ENCODE data around the gene PRR35. TPM values are rescaled to one million over a fixed set of nuclear protein-coding genes. Genes with fewer than 3 reads are reported as not detected.

Gene PRR35
- total RNA-seq, 6 donors from 2014 or later: not detected

DNA sequence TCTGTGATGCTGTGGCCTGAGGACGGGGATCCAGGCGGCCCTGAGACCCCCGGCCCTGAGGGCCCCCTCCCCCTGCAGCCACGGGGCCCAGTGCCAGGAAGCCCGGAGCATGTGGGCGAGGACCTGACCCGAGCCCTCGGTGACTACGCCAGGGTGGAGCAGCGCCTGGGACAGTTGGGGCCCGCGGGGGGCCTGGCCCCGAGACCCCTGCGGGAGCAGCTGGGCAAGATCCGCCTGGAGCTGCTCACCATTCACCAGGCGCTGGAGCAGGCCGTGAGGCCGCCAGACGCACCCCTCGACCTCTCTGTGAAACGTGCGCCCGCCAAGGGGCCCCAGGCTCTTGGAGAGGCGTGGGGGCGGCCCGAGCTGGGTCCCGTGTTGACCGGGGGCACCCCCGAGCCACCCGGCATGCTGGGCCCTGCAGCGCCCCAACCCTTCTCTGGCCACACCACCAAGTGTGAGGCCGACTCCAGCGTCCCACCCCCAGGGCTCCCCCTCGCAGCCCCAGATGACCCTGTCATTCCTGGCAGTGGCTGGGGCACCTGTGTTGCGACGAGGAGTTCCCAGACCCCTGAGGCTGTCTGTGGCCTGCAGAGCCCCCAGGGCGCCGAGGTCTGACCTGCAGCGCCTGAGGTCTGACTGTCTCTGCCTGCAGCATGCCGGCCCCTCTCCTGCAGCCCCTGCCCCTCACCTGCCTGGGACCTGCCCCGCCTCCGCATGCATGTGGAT lies 4.7 kb downstream of the PRR35 start:
- Histone ChIP-seq H3K4me1 (peaks cover 24 to 57% (median 36%) of the 10 kb centered on the region in 4 donors), H3K36me3 (no peaks in the 10 kb centered on the region), H3K4me3 (no peak overlapping the region), H3K9me3 (no peaks in the 10 kb centered on the region), H3K27me3 (peaks cover 0 to 17% (median 9%) of the 10 kb centered on the region in 4 donors), H3K27ac (no peak overlapping the region)
- no peak for ATAC-seq (ENCODE audit: low FRiP score in 2 of 2)
- DNase-seq: no peak
- TF ChIP-seq POLR2AphosphoS5 (IDR thresholded peaks at IDR 0.05) (no peak), EP300 (IDR thresholded peaks at IDR 0.05) (no peak), POLR2A (IDR thresholded peaks at IDR 0.05) (no peak)
- 76 to 93% methylated on average over 13 to 19 of the region's 42 CpGs for WGBS, 2 donors

DNA sequence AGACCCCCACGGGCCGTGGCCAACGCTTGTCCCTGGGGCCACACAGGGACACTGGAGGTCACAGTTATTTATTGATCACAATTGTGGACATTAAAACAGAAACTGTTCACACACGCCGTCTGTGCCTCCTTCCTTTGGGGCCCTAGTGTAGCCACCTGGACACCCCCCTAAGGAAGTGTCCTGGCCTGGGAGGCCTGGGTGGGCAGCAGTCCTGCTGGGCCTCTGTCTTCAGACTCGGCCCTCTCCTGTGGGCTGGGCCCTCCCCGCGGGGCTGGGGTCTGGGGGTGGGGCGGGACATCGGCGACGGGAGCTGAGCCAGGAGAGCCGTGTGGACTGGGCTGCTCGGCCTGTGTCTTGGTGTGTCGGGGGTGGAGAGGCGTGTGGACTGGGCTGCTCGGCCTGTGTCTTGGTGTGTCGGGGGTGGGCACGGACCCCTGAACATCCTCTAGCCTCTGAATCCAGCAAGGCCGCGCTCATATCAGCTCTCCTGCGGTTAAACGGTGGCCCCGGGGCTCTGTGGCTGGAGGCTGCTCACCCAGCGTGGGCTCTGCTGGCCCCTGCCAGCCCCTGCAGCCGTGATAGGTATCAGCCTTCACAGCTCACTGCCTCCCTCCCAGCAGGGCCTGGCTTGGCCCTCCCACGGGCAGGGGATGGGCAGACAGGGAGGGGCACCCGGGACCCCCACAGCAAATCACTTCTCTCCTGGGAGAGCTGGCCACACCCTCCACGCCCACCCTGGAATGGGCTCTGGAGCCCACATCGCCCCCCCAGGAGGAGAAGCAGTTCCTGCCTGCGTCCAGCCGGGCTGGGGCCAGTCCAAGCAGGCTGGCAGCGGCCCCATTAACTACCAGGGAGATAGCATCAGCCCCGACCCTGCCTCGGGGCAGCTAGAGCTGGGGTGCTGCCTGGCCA lies 5.5 kb downstream of the PRR35 start:
- peaks cover 27 to 54% (median 36%) of the 10 kb centered on the region in 4 donors for H3K4me1 ChIP-seq
- no peak for DNase-seq
- peaks cover 0 to 10% (median 5%) of the 10 kb centered on the region in 4 donors for H3K27me3 ChIP-seq
- H3K36me3 ChIP-seq: no peaks in the 10 kb centered on the region
- H3K9me3 ChIP-seq: no peaks in the 10 kb centered on the region
- 63 to 67% methylated on average over 4 to 35 of the region's 35 CpGs for WGBS, 2 donors
- no peak overlapping the region for H3K4me3 ChIP-seq
- TF ChIP-seq POLR2AphosphoS5 (IDR thresholded peaks at IDR 0.05): no peak
- no peak for TF ChIP-seq POLR2A (IDR thresholded peaks at IDR 0.05)
- no peak for TF ChIP-seq CTCF (IDR thresholded peaks at IDR 0.05)
- TF ChIP-seq EP300 (IDR thresholded peaks at IDR 0.05): no peak
- H3K27ac ChIP-seq: peak overlapping the region in 1 of 4 donors; percentile 69
- no peak for ATAC-seq (ENCODE audit: low FRiP score in 2 of 2)

- DNase-seq: peak; percentile 51 to 81
- peak in 1 of 2 donors; percentile 59 for ATAC-seq (ENCODE audit: low FRiP score in 2 of 2)
- no peaks in the 10 kb centered on the region for H3K36me3 ChIP-seq
- WGBS, 2 donors: 10 to 43% methylated on average over 4 to 23 of the region's 26 CpGs
- peak within 1 kb of the TSS in 3 of 4 donors; percentile 63 to 69 (median 67) for H3K27ac ChIP-seq
- H3K4me3 ChIP-seq: peak within 1 kb of the TSS in 3 of 4 donors; percentile 24 to 45 (median 44)
- H3K27me3 ChIP-seq: no peaks in the 10 kb centered on the region
- H3K9me3 ChIP-seq: no peaks in the 10 kb centered on the region
- TF ChIP-seq CTCF (IDR thresholded peaks at IDR 0.05): no peak
- TF ChIP-seq POLR2A (IDR thresholded peaks at IDR 0.05): peak in 1 of 4 donors; percentile 31
- TF ChIP-seq POLR2AphosphoS5 (IDR thresholded peaks at IDR 0.05): no peak
- no peak for TF ChIP-seq EP300 (IDR thresholded peaks at IDR 0.05)
- H3K4me1 ChIP-seq: peaks cover 32 to 56% (median 37%) of the 10 kb centered on the region in 4 donors
Measured at GRCh38 chr16:566475-567372, 6.5 kb downstream of the PRR35 start, which contains the start of gene NHLRC4. TSS of gene NHLRC4 (plus strand) at chr16:567005. CDS start at chr16:568048, 1,043 bp downstream.

DNA sequence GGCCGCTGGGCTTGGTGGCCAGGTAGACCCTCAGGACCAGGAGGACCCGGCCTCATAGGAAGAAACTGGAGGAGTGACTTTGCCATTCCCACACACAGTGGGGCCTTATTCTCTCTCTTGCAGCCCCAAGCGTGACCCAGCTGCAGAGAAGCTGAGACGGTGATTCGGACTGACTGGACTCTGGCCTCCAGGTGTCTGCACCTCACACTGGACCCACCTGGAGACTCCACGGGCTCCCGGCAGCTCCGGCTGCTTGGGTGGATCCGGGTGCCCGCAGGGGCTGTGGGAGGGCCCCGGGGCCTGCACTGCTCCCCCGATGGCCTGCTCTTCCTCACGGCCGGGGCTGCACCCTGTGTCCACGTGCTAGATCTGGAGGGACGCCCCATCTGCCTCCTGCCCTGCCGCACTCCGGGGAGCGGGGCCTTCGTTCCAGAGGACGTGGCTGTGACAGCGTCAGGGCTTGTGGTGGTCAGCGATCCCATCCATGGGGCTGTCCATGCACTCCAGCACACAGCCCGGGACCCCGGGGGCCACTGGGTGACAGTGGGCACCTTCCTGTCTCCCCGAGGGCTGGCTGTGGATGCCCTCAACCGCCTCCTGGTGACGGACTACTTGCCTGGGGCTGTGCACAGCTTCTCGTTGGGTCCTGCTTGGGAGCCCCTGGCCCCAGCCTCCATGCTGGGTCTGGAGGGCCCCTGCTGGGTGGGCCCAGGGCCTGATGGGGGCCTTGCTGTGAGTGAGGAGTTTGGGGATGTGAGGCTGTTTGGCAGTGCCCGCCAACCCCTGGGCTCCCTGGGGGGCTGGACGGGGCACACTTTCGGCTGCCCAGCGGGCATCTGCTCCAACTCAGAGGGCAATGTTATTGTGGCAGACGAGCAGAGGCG lies 7.4 kb downstream of the PRR35 start:
- Histone ChIP-seq H3K4me3 (peak overlapping the region in 3 of 4 donors; percentile 24 to 45 (median 44)), H3K27ac (peak overlapping the region in 2 of 4 donors; percentile 63 to 67), H3K9me3 (no peaks in the 10 kb centered on the region), H3K36me3 (no peaks in the 10 kb centered on the region), H3K27me3 (no peaks in the 10 kb centered on the region), H3K4me1 (peaks cover 32 to 60% (median 37%) of the 10 kb centered on the region in 4 donors)
- peak in 1 of 2 donors; percentile 79 for DNase-seq
- 94 to 95% methylated on average over 13 to 22 of the region's 35 CpGs for WGBS, 2 donors
- ATAC-seq (ENCODE audit: low FRiP score in 2 of 2): no peak
- TF ChIP-seq POLR2A (IDR thresholded peaks at IDR 0.05) (no peak), CTCF (IDR thresholded peaks at IDR 0.05) (no peak), POLR2AphosphoS5 (IDR thresholded peaks at IDR 0.05) (no peak)

All from upper lobe of left lung (tissue), 6 donors.